ENCODE measurements around the gene ZNF728.

GRCh38 chr19:23033721-23034120 is 30.7 kb upstream of the ZNF728 start:
- TF ChIP-seq CTCF (IDR thresholded peaks at IDR 0.05) (no peak), POLR2A (IDR thresholded peaks at IDR 0.05) (no peak)

All from heart left ventricle (tissue), 13 donors.